ACHN (cell line): ENCODE results near the gene ZEB2.

ENCODE experiments used
- DNase-seq: peaks from one replicate; pipeline ENCODE4 v3.0.0-alpha.2; 2015
- in situ Hi-C: cut with HindIII; loops from 2 replicates; pipeline ENCODE4 v1.10.0; 2017; ENCODE audit warnings: low sequenced_read_pairs, low pct_ligation_motif_present, low pct_unique_long_range_greater_than_20kb

ZEB2 gene

GRCh38 chr2:144415386-144415785 is 104.5 kb downstream of the ZEB2 start:
- no peak for DNase-seq
- in situ Hi-C loops = no loop called here

GRCh38 chr2:144414324-144414845 is 105.5 kb downstream of the ZEB2 start:
- in situ Hi-C loops = no loop called here
- no peak for DNase-seq

- no peak for DNase-seq
- in situ Hi-C loops = no loop called here
These were observed 107.2 kb downstream of the ZEB2 start for GRCh38 chr2:144412709-144413108.

DNA sequence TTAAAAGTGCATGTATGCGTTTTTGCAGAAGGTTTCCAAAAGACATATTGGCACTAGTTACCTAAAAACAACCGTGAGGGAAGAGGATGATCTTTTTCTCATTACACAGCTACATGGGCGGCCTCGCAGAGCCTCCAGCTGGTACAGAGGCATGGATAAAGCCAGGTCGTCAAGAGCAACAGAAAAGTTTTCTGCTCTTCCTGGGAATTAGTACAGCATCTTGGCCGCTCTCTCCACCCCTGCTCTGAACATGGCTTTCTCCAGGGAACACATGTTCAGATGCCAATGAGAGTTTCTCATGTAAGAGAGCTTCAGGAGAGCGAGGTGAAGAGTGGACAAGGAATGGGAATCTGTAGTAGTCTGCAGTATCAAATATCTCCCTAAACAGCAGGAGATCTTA is 108.4 kb downstream of the ZEB2 start:
- no peak for DNase-seq
- in situ Hi-C loops = no loop called here

DNA sequence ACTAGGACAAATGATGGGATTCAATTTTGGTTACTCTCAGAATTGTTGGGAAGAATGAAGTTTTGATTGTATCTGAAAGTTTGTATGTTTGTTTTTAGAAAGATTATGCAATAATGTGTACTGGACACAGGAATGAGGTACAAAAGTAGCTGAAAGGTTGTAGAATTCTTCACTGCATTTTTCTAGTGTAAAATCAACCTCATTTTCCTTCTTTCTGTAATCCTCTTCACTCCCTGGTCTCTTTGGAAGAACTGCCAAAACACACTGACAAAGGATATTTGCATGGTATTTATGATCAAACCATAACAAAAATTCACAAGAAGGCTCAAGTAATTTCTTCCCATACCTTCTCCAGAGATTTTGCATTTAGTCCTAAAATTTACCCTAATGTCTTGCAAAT is 110.7 kb downstream of the ZEB2 start:
- no peak for DNase-seq
- in situ Hi-C loops = no loop called here

DNA sequence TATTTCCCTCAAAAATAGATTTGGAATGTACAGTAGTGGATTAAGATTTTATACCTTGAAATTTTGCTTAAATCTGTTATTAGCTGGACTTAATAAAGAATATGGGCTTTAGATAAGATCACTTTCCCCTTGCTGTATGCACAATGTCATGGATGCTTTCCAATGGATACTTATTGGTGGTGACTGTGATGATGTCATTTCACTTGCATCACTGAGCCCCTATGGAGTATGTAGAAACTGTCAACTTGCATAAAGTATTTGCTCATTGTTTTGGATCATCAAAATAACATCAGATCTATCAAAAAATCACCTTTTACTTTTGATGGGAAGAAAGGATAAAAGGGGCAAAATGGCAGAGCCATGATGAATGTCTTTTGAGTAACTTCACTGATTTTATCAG is 112.7 kb downstream of the ZEB2 start:
- no peak for DNase-seq
- in situ Hi-C loops = no loop called here

GRCh38 chr2:144405982-144406788 is 113.7 kb downstream of the ZEB2 start:
- in situ Hi-C loops = no loop called here
- no peak for DNase-seq

DNA sequence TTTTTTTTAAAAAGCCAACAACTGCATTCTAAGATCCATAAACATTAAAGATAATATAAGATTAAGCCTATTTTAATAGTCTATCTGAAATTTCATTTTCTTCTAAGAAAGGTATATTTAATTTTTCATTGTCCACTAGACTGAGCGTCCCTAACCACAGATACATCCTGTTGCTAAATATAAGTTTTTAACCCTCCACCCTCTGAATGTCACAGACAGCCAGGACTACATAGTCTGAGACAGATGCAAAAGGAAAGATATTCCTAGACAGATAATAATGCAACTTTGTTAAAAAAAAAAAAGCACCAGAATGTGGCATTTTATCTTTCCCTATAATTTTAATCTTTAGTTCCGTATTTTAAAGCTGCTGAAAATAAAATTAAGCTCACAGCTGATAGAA is 114.6 kb downstream of the ZEB2 start:
- in situ Hi-C loops = no loop called here
- DNase-seq = no peak

GRCh38 chr2:144404586-144405314 is 115.2 kb downstream of the ZEB2 start:
- DNase-seq = no peak

DNA sequence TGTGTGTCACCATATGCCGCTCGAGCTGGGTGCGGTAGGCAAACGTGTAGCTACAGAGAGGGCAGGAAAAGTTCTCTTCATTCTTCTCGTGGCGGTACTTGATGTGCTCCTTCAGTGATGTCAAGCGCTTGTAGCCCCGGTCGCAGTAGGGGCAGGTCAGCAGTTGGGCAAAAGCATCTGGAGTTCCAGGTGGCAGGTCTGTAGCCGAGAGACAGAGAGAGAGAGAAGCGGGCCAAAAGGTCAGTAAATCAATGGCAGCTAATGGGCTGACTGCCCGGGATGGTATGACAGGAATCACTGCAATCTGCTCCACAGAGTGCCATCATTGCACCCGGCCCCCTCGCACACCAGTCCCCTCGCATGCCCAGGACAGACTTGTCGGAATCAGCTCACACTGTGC is 116.0 kb downstream of the ZEB2 start:
- in situ Hi-C loops = no loop called here
- DNase-seq = peak; percentile 85

More at GRCh38 chr2:144404586-144405314, 115.2 kb downstream of the ZEB2 start:
- in situ Hi-C loops = no loop called here

DNA sequence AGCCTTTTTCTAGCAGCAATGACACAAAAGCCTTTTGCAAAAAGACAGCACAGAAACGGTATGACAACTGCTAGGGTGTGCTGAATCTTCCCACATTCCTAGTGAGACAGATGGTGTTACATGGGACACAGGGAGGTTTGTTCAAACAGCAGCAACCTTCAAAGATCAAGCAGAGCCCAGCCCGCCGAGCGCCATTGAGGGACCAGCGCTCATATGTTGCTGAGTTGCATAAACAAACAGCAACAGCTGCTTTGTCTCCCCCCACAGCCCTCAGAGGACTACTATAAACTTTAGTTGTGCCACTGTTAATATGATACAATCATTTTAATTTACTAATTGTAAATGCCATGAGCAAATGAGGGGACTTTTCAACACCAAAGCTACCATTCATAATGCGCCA is 117.7 kb downstream of the ZEB2 start:
- DNase-seq = no peak
- in situ Hi-C loops = no loop called here

GRCh38 chr2:144401036-144401435 is 118.9 kb downstream of the ZEB2 start:
- in situ Hi-C loops = no loop called here
- DNase-seq = no peak

- no peak for DNase-seq
- in situ Hi-C loops = no loop called here
These were observed 123.6 kb downstream of the ZEB2 start for GRCh38 chr2:144396318-144396717.

GRCh38 chr2:144390424-144391020 is 129.4 kb downstream of the ZEB2 start:
- in situ Hi-C loops = no loop called here
- DNase-seq = no peak

- in situ Hi-C loops = no loop called here
- DNase-seq = no peak
These were observed 130.0 kb downstream of the ZEB2 start for GRCh38 chr2:144389930-144390311.

GRCh38 chr2:144389151-144389929 is 130.6 kb downstream of the ZEB2 start:
- in situ Hi-C loops = no loop called here
- no peak for DNase-seq

DNA sequence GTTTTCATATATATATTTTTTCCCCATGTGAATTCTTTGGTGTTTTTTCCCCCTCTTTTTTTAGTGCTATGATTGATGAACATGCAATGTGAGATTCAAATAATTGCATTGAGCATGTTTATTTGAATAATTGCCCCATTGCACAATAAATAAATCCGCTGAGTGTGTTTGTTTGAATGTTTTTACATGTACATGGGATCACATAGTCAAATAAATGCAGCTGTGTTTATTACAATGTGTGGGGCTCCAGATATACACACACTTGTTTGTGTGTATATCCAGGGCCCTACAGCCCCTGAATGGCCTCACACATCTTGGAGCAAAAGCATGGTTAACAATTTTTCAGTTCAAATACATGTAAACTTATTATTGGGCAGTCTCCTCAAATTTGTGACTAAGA is 134.5 kb downstream of the ZEB2 start:
- no peak for DNase-seq
- in situ Hi-C loops = no loop called here

DNA sequence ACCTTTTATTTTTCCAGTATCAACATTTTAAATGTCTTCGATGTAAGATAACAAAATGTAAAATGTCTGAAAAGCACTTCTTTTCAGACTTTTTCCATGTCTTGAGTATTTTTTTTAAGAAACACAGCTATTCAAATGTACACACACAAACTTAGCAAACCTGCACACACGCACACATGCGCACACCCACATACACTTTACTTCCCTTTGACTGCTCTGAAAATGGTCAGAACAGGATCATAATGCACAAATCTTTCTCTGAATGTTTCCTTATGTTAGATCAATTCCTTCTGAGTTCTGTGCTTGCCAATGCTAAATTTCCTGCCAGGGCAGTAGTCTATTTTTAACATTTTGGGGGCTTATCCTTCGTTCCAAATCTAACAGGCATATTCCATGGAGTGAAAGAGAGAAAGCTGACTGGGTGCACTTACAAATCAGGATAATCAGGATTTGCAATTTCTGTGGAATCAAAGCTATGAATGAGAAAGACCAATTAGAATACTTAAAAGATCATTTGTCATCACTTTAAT is 136.3 kb downstream of the ZEB2 start:
- in situ Hi-C loops = no loop called here
- DNase-seq = no peak

DNA sequence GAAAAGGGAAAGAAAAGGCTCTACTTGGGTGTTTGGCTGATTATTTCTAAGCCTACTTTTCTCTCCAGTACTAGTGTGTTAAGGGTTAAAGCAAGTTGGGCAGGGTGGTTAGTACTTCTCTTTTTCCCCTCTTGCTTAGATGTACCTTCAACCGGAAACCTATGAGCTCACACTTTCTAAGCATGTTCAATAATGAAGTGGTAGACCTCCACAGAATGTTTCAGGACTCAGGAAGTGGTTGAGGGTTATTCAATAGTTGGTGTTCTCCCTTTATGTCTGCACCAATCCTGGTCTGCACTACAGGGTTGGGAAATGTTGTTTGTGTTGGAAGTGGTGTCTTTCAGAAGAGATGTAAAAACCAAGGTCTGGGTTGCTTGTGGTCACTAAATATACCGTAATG is 137.1 kb downstream of the ZEB2 start:
- in situ Hi-C loops = no loop called here
- no peak for DNase-seq
